Measurements from ENCODE around the gene ARHGEF28.

Gene ARHGEF28

DNA sequence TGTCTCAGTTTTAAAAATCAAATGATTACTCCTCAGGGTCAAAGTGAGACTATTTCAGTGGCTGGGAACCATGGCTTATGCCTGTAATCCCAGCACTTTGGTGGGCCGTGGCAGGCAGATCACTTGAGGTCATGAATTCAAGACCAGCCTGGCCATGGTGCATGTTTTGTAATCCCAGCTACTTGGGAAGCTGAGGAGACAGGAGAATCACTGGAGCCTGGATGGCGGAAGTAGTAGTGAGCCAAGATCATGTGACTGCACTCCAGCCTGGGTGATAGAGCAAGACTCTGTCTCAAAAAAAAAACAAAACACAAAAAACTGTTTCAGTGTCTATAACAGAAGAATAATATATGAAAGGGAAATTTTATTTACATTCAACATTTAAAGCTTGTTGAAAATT lies 182.9 kb downstream of the ARHGEF28 start:
- POLR2A ChIA-PET: no interaction called here
- CTCF ChIA-PET: interaction anchor here (1.3 to 2.3 kb wide), 3 partner anchors 9 to 218 kb away, joined by 4 to 9 read pairs (median 4); no protein-coding TSS in a partner anchor
- no peak overlapping the region for H3K4me3 ChIP-seq (ENCODE audit: low read depth, low read length)
- no peak for DNase-seq (ENCODE audit: low read depth, low spot score)
- TF ChIP-seq, protein P1, sequence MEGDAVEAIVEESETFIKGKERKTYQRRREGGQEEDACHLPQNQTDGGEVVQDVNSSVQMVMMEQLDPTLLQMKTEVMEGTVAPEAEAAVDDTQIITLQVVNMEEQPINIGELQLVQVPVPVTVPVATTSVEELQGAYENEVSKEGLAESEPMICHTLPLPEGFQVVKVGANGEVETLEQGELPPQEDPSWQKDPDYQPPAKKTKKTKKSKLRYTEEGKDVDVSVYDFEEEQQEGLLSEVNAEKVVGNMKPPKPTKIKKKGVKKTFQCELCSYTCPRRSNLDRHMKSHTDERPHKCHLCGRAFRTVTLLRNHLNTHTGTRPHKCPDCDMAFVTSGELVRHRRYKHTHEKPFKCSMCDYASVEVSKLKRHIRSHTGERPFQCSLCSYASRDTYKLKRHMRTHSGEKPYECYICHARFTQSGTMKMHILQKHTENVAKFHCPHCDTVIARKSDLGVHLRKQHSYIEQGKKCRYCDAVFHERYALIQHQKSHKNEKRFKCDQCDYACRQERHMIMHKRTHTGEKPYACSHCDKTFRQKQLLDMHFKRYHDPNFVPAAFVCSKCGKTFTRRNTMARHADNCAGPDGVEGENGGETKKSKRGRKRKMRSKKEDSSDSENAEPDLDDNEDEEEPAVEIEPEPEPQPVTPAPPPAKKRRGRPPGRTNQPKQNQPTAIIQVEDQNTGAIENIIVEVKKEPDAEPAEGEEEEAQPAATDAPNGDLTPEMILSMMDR (IDR thresholded peaks at IDR 0.05; ENCODE audit: insufficient read depth, low read length, missing control alignments): no peak

DNA sequence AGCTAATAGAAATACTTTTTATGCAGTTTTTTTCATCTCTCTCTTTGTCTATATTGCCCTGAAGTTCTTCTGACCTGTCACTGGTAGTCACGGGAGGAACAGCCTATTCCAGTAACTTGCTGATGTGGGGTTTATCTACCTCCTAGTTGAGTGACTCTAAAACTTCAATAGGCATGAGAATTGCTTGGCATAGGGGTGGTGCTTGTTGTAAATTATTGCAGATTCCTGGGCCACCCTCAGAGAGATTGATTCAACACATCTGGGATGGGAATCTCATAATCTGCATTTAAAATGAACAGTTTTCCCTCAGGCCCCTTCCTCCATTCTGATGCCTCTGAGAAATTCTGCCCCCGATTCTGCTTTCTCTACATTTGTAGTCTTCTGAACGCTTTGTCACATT lies 184.4 kb downstream of the ARHGEF28 start:
- ChIA-PET POLR2A (no interaction called here), CTCF (interaction anchor here (9.7 kb wide), 1 partner anchor 16 kb away, joined by 51 read pairs; no protein-coding TSS in a partner anchor)
- TF ChIP-seq, protein P1 (IDR thresholded peaks at IDR 0.05; ENCODE audit: insufficient read depth, low read length, missing control alignments): no peak
- no peak for DNase-seq (ENCODE audit: low read depth, low spot score)
- H3K4me3 ChIP-seq (ENCODE audit: low read depth, low read length): no peak overlapping the region

DNA sequence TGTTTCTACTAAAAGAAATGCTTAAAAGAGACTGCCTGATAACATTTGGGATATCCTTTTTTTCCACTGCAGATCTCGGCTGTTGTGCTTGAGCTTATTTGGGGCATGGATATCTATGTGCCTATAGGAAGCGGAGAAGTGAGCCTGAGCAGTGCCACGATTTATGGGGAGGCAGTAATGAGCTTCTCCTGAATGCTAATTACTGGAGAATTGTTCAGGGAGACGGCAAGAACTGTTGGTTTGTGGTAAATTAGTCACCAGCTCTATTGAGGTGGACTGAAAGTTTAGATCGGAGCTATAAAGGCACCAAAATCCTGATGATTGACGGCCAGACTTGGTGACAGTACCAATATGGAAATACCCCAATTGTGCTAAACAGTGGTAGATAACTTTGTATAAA lies 186.5 kb downstream of the ARHGEF28 start:
- TF ChIP-seq, protein P1 (IDR thresholded peaks at IDR 0.05; ENCODE audit: insufficient read depth, low read length, missing control alignments): no peak
- POLR2A ChIA-PET: interaction anchor here (0.7 to 1.0 kb wide), 2 partner anchors 9 to 28 kb away, joined by 3 read pairs; no protein-coding TSS in a partner anchor
- DNase-seq (ENCODE audit: low read depth, low spot score): no peak
- H3K4me3 ChIP-seq (ENCODE audit: low read depth, low read length): no peak overlapping the region
- CTCF ChIA-PET: interaction anchor here (0.9 to 9.7 kb wide), 3 partner anchors 10 to 18 kb away, joined by 4 to 51 read pairs (median 13); no protein-coding TSS in a partner anchor

DNA sequence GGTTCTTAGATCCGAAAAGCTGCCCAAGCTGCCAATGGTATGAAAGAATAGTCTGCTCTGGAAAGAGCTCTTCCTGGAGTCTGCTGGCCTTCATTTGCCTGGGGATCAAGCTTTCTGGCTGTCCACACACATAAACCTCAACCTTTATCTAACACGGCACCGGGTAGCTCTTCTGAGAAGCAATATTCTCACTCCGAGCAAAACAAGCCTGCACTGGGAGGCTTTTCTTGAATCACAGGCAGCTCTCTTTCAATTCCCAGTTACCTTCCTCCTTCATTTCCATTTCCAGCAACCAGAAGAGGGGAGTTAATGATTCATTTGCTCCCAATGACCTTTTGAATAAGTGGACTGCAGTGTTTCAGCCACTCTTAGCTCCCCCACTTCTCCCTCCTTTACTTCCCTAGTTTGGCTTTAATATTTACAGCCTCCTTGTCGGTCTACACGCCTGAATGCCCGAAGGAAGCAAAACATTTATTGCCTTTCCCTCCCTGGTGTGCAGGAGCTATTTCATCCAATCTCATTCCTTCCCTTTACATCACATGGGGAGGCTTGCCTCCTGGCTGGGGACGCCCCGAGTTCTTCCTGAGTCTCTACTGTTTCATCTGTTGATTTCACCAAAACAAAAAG lies 187.1 kb downstream of the ARHGEF28 start:
- no peak for DNase-seq (ENCODE audit: low read depth, low spot score)
- ChIA-PET POLR2A (interaction anchor here (0.7 to 1.0 kb wide), 2 partner anchors 9 to 28 kb away, joined by 3 read pairs; no protein-coding TSS in a partner anchor), CTCF (interaction anchor here (0.9 to 9.7 kb wide), 3 partner anchors 10 to 18 kb away, joined by 4 to 51 read pairs (median 13); no protein-coding TSS in a partner anchor)
- TF ChIP-seq, protein P1 (IDR thresholded peaks at IDR 0.05; ENCODE audit: insufficient read depth, low read length, missing control alignments): no peak
- H3K4me3 ChIP-seq (ENCODE audit: low read depth, low read length): no peak overlapping the region

DNA sequence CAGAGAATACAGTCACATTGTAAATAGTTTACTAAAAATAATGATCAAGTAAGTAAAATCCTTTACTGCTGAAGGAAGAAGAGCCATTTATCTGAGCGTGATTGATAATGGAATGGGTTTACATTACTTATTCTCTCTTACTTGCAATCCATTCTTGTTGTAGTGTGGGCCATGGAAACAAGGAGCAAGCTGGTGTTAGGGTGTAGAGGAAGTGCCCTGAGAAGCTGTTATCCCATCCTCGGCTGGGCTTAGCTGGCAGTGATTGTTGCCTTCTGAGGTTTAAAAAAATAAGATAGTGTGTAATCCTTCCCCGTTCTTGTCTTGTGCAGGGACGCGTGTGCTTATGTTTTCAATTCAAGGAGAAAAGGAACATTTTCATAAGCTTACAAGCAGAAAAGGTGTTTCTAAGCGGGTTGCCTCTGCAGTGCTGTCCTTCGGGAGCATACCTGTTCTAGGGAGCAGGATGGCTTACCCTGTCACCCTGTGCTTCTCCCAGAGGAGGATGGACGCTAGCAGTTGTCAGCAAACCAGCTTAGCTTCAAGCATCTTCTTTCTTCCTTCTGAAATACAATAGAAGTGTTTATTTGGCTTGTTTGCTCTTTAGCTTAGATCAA lies 188.3 kb downstream of the ARHGEF28 start:
- H3K4me3 ChIP-seq (ENCODE audit: low read depth, low read length): no peak overlapping the region
- TF ChIP-seq, protein P1 (IDR thresholded peaks at IDR 0.05; ENCODE audit: insufficient read depth, low read length, missing control alignments): no peak
- POLR2A ChIA-PET: interaction anchor here (1.9 kb wide), 1 partner anchor 13 kb away, joined by 10 read pairs; no protein-coding TSS in a partner anchor
- CTCF ChIA-PET: interaction anchor here (0.7 to 9.7 kb wide), 4 partner anchors 12 to 223 kb away, joined by 3 to 51 read pairs (median 6); no protein-coding TSS in a partner anchor
- no peak for DNase-seq (ENCODE audit: low read depth, low spot score)

DNA sequence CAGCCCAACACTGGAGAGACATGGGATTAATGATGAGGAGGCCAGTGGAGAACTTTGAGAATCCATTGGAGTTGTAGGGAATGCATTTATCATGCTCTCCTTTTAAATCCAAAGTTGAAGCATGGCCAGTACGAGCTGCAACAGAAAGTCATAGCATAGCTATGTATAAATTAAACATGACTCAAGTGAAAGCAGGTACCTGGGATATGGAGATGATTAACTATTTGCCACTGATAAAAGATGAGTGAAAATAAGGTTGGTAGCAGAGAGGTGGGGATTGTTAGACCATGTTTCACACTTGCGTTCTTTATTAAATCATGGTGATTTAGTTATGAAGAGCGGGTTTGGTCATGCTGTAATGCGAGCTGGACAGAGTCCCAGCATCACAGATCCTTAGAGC lies 189.6 kb downstream of the ARHGEF28 start:
- TF ChIP-seq, protein P1 (IDR thresholded peaks at IDR 0.05; ENCODE audit: insufficient read depth, low read length, missing control alignments): no peak
- ChIA-PET POLR2A (interaction anchor here (1.9 kb wide), 1 partner anchor 11 kb away, joined by 10 read pairs; no protein-coding TSS in a partner anchor), CTCF (interaction anchor here (1.1 to 9.7 kb wide), 5 partner anchors 11 to 224 kb away, joined by 3 to 51 read pairs (median 3); no protein-coding TSS in a partner anchor)
- DNase-seq (ENCODE audit: low read depth, low spot score): no peak
- H3K4me3 ChIP-seq (ENCODE audit: low read depth, low read length): no peak overlapping the region

Measured in AG04449 (cell line).